ENCODE results near the gene AKT2.

AKT2 gene

DNA sequence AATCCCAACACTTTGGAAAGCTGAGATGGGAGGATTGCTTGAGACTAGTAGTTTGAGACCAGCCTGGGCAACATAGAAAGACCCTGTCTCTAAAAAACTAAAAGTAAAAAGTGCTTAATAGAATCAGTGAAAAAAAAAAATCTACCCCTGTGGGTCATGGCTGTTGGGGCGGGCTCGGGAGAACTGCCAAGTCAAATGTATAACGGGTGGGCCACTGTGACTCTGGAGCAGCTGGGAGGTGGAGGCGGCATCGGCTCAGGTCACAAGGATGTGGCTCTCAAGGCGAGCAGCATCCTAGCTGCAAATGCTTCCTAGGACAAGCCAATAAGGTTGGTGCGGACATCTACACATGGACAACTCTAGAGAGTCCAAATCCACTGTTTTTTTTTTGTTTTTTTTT lies 32.2 kb upstream of the AKT2 start:
- no peak overlapping the region for H3K4me3 ChIP-seq (ENCODE audit: low read length)
- H3K27ac ChIP-seq (ENCODE audit: low read depth, low read length), result no peak overlapping the region
- H3K9ac ChIP-seq (ENCODE audit: low read depth, low read length), result no peak overlapping the region
- peaks cover 20% of the 10 kb centered on the region for H3K36me3 ChIP-seq (ENCODE audit: insufficient read depth, low read length)
- H3K27me3 ChIP-seq (ENCODE audit: insufficient read depth, low read length), result no peaks in the 10 kb centered on the region
- H3K9me3 ChIP-seq (ENCODE audit: insufficient read depth, low read depth, low read length), result no peaks in the 10 kb centered on the region
- WGBS, result 95% methylated on average over 7 of the region's 7 CpGs
- H3K4me1 ChIP-seq (ENCODE audit: insufficient read depth, low read length), result no peaks in the 10 kb centered on the region

DNA sequence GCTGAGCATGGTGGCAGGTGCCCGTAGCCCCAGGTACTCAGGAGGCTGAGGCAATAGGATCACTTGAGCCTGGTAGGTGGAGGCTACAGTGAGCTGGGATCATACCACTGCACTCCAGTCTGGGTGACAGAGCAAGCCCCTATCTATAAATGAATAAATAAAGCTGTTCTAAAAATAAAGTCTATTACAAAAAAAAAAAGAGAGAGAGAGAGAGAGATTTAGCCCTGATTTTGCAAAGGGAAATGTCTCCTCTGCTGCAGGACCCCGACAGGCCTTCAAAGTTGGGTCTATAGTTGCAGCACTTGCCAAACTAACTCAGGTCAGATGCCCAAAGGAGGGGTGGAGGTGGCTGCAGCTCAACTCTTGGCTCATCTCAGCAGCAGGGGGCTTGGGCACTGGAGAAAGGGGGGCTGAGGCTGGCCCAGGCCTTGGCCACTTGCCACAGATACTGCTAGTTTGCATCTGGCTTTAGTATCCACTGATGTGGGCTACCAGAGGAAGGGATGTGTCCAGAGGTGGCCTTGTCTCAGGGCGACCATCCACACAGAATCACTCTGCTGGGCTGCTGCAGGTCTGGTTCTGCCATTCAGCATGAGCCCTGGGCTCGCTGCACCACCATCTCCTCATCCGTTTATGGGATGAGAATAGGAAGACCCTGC lies 30.8 kb upstream of the AKT2 start:
- Histone ChIP-seq H3K9ac (ENCODE audit: low read depth, low read length) (no peak overlapping the region), H3K36me3 (ENCODE audit: insufficient read depth, low read length) (peaks cover 8% of the 10 kb centered on the region), H3K27me3 (ENCODE audit: insufficient read depth, low read length) (no peaks in the 10 kb centered on the region), H3K4me3 (ENCODE audit: low read length) (no peak overlapping the region), H3K4me1 (ENCODE audit: insufficient read depth, low read length) (no peaks in the 10 kb centered on the region), H3K27ac (ENCODE audit: low read depth, low read length) (no peak overlapping the region), H3K9me3 (ENCODE audit: insufficient read depth, low read depth, low read length) (no peaks in the 10 kb centered on the region)
- WGBS, result 89% methylated on average over 5 of the region's 5 CpGs

DNA sequence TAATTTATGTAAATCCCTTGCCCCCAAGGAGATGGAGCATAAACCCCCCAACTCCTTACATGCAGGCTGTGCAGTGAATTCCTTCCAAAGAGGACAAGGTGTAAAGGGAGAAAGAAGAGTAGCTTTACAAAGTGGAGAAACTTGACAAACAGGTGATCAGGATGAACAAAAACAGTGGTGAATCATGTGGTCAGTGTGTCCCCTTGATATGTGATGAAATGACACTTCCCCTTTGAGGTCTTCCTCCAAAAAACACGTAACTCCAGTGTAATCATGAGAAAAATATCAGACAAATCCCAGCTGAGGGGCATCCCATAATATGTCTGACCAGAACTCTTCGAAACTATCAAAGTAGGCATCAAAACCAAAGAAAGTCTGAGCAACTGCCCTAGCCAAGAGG lies 29.5 kb upstream of the AKT2 start:
- no peak overlapping the region for H3K4me3 ChIP-seq (ENCODE audit: low read length)
- no peak overlapping the region for H3K27ac ChIP-seq (ENCODE audit: low read depth, low read length)
- H3K36me3 ChIP-seq (ENCODE audit: insufficient read depth, low read length), result peaks cover 3% of the 10 kb centered on the region; the same call in 1 of the 2 replicates
- 90% methylated on average over 2 of the region's 2 CpGs for WGBS
- H3K27me3 ChIP-seq (ENCODE audit: insufficient read depth, low read length), result no peaks in the 10 kb centered on the region
- H3K4me1 ChIP-seq (ENCODE audit: insufficient read depth, low read length), result no peaks in the 10 kb centered on the region
- H3K9ac ChIP-seq (ENCODE audit: low read depth, low read length), result no peak overlapping the region
- no peaks in the 10 kb centered on the region for H3K9me3 ChIP-seq (ENCODE audit: insufficient read depth, low read depth, low read length)

DNA sequence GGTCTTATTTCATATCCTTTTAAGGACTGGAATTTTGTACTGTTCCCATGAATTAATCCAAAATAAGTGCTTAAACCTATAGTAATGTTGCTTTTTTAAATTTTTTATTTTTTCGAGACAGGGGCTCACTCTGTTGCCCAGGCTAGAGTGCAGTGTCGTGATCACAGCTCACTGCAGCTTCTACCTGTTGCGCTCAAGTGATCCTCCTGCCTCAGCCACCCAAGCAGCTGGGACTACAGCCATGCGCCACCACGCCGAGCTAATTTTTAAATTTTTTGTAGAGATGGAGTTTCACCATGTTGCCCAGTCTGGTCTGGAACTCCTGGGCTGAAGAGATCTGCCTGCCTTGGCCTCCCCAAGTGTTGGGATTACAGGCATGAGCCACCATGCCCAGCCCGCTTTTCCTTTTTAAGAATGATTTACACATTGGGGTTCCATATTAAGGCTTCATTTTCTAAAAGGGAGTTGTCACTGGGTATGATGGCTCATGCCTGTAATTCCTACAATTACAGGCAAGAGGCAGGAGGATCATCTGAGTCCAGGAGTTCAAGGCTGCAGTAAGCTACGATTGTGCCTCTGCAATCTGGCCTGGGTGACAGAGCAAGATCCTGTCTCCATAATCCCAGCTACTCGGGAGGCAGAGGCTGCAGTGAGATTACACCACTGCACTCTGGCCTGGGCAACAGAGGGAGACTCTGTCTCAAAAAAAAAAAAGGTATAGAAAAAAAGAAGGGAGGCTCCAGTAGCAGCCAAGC lies 28.3 kb upstream of the AKT2 start:
- no peak overlapping the region for H3K27ac ChIP-seq (ENCODE audit: low read depth, low read length)
- H3K9ac ChIP-seq (ENCODE audit: low read depth, low read length), result no peak overlapping the region
- WGBS, result 94% methylated on average over 9 of the region's 9 CpGs
- peaks cover 3% of the 10 kb centered on the region; the same call in 1 of the 2 replicates for H3K36me3 ChIP-seq (ENCODE audit: insufficient read depth, low read length)
- no peaks in the 10 kb centered on the region for H3K4me1 ChIP-seq (ENCODE audit: insufficient read depth, low read length)
- H3K4me3 ChIP-seq (ENCODE audit: low read length), result no peak overlapping the region
- H3K9me3 ChIP-seq (ENCODE audit: insufficient read depth, low read depth, low read length), result no peaks in the 10 kb centered on the region
- H3K27me3 ChIP-seq (ENCODE audit: insufficient read depth, low read length), result no peaks in the 10 kb centered on the region

- H3K9ac ChIP-seq (ENCODE audit: low read depth, low read length), result no peak overlapping the region
- no peak overlapping the region for H3K27ac ChIP-seq (ENCODE audit: low read depth, low read length)
- no peaks in the 10 kb centered on the region for H3K4me1 ChIP-seq (ENCODE audit: insufficient read depth, low read length)
- H3K4me3 ChIP-seq (ENCODE audit: low read length), result no peak overlapping the region
- H3K36me3 ChIP-seq (ENCODE audit: insufficient read depth, low read length), result no peaks in the 10 kb centered on the region
- WGBS, result 92% methylated on average over 2 of the region's 2 CpGs
- no peaks in the 10 kb centered on the region for H3K27me3 ChIP-seq (ENCODE audit: insufficient read depth, low read length)
- H3K9me3 ChIP-seq (ENCODE audit: insufficient read depth, low read depth, low read length), result no peaks in the 10 kb centered on the region
Observed at GRCh38 chr19:40312533-40312932, 27.4 kb upstream of the AKT2 start.

DNA sequence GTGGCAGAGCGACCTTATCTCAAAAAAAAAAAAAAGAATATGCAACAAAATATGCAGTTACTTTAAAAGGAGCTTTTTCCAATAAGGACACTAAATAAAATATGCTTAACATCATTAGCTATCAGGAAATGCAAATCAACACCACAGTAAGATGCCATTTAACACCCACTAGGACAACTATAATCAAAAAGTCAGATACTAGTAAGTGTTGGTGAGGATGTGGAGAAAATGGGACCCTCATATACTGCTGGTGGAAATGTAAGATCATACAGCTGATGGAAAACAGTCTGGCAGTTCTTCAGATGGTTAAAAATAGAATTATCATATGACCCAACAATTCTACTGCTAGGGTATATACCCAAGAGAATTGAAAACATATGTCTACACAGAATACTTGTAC lies 24.5 kb upstream of the AKT2 start:
- 89% methylated on average over 1 of the region's 1 CpG for WGBS
- no peak overlapping the region for H3K27ac ChIP-seq (ENCODE audit: low read depth, low read length)
- no peak overlapping the region for H3K4me3 ChIP-seq (ENCODE audit: low read length)
- H3K27me3 ChIP-seq (ENCODE audit: insufficient read depth, low read length), result no peaks in the 10 kb centered on the region
- no peak overlapping the region for H3K9ac ChIP-seq (ENCODE audit: low read depth, low read length)
- H3K4me1 ChIP-seq (ENCODE audit: insufficient read depth, low read length), result no peaks in the 10 kb centered on the region
- no peaks in the 10 kb centered on the region for H3K9me3 ChIP-seq (ENCODE audit: insufficient read depth, low read depth, low read length)
- no peaks in the 10 kb centered on the region for H3K36me3 ChIP-seq (ENCODE audit: insufficient read depth, low read length)

DNA sequence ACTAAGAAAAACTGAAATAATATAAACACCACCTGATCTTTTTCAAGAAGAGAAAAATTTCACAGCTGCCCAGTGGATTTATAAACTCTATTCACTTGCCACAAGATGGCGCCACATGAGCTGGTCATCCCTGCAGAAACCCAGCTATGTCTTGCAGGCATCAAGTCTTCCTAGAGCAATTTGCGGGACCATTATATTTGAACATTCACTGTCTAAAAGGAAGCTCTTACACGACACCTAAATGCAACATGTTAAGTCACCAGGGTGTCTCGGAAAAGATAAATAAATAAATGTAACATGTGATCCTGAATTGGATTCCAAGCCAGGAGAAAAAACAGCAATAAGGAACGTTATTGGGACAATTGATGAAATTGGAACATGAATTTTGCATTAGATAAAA lies 20.3 kb upstream of the AKT2 start:
- WGBS, result 34% methylated on average over 5 of the region's 5 CpGs
- Histone ChIP-seq H3K36me3 (ENCODE audit: insufficient read depth, low read length) (no peaks in the 10 kb centered on the region), H3K4me3 (ENCODE audit: low read length) (no peak overlapping the region), H3K9ac (ENCODE audit: low read depth, low read length) (no peak overlapping the region), H3K9me3 (ENCODE audit: insufficient read depth, low read depth, low read length) (no peaks in the 10 kb centered on the region), H3K27ac (ENCODE audit: low read depth, low read length) (no peak overlapping the region), H3K4me1 (ENCODE audit: insufficient read depth, low read length) (no peaks in the 10 kb centered on the region), H3K27me3 (ENCODE audit: insufficient read depth, low read length) (no peaks in the 10 kb centered on the region)

- WGBS, result 61% methylated on average over 4 of the region's 4 CpGs
- no peaks in the 10 kb centered on the region for H3K9me3 ChIP-seq (ENCODE audit: insufficient read depth, low read depth, low read length)
- H3K4me3 ChIP-seq (ENCODE audit: low read length), result no peak overlapping the region
- H3K36me3 ChIP-seq (ENCODE audit: insufficient read depth, low read length), result no peaks in the 10 kb centered on the region
- H3K4me1 ChIP-seq (ENCODE audit: insufficient read depth, low read length), result no peaks in the 10 kb centered on the region
- no peak overlapping the region for H3K9ac ChIP-seq (ENCODE audit: low read depth, low read length)
- no peaks in the 10 kb centered on the region for H3K27me3 ChIP-seq (ENCODE audit: insufficient read depth, low read length)
- H3K27ac ChIP-seq (ENCODE audit: low read depth, low read length), result no peak overlapping the region
Observed at GRCh38 chr19:40304306-40304705, 19.2 kb upstream of the AKT2 start.

DNA sequence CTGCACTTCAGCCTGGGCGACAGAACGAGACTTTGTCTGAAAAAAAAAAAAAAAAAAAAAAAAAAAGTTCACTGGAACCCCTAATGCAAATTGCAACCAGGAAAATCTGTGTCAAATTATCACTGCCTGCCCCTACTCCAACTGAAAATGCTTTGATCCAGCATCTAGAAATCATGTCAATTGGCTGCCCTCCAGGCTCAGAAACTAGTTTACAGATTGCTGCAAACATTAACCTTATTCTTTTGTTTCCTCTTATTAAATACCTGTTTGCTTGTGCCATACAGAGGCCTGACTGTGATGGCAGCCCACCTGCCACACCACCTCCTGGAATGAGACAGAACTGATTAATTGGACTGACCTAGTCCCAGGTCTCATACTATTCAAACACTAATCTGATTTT lies 18.6 kb upstream of the AKT2 start:
- 94% methylated on average over 2 of the region's 2 CpGs for WGBS
- no peak overlapping the region for H3K27ac ChIP-seq (ENCODE audit: low read depth, low read length)

GRCh38 chr19:40302224-40303011 lies 17.3 kb upstream of the AKT2 start:
- Histone ChIP-seq H3K9me3 (ENCODE audit: insufficient read depth, low read depth, low read length) (no peaks in the 10 kb centered on the region), H3K4me3 (ENCODE audit: low read length) (no peak overlapping the region), H3K27ac (ENCODE audit: low read depth, low read length) (no peak overlapping the region), H3K9ac (ENCODE audit: low read depth, low read length) (no peak overlapping the region), H3K27me3 (ENCODE audit: insufficient read depth, low read length) (no peaks in the 10 kb centered on the region), H3K4me1 (ENCODE audit: insufficient read depth, low read length) (no peaks in the 10 kb centered on the region), H3K36me3 (ENCODE audit: insufficient read depth, low read length) (no peaks in the 10 kb centered on the region)
- WGBS, result 87% methylated on average over 6 of the region's 6 CpGs

More for the DNA sequence above, 18.6 kb upstream of the AKT2 start:
- Histone ChIP-seq H3K4me3 (ENCODE audit: low read length) (no peak overlapping the region), H3K9me3 (ENCODE audit: insufficient read depth, low read depth, low read length) (no peaks in the 10 kb centered on the region), H3K9ac (ENCODE audit: low read depth, low read length) (no peak overlapping the region), H3K4me1 (ENCODE audit: insufficient read depth, low read length) (no peaks in the 10 kb centered on the region), H3K36me3 (ENCODE audit: insufficient read depth, low read length) (no peaks in the 10 kb centered on the region), H3K27me3 (ENCODE audit: insufficient read depth, low read length) (no peaks in the 10 kb centered on the region)

DNA sequence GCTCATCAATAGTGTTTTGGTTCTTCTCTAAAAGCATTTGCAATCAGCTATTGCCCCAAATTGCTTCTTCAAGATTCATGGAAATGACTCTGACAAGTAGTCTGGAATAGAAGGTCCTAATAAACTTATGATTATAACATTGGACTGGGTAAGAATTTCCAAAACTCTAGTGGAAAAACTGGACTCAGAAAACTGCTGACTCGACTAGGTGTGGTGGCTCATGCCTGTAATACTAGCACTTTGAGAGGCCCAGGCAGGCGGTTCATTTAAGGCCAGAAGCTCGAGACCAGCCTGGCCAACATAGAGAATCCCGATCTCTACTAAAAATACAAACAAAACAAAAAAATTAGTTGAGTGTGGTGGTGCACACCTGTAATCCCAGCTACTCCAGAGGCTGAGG lies 15.5 kb upstream of the AKT2 start:
- Histone ChIP-seq H3K9ac (ENCODE audit: low read depth, low read length) (no peak overlapping the region), H3K4me1 (ENCODE audit: insufficient read depth, low read length) (no peaks in the 10 kb centered on the region), H3K27me3 (ENCODE audit: insufficient read depth, low read length) (no peaks in the 10 kb centered on the region), H3K27ac (ENCODE audit: low read depth, low read length) (no peak overlapping the region), H3K9me3 (ENCODE audit: insufficient read depth, low read depth, low read length) (no peaks in the 10 kb centered on the region), H3K36me3 (ENCODE audit: insufficient read depth, low read length) (no peaks in the 10 kb centered on the region), H3K4me3 (ENCODE audit: low read length) (no peak overlapping the region)
- 88% methylated on average over 3 of the region's 4 CpGs for WGBS
